ENCODE data around the gene CTDSPL.

GRCh38 chr3:37924453-37924852 lies 62.8 kb downstream of the CTDSPL start:
- TF ChIP-seq CTCF (IDR thresholded peaks at IDR 0.05; ENCODE audit: poor library complexity) (no peak), EZH2 (IDR thresholded peaks at IDR 0.05; ENCODE audit: borderline replicate concordance) (no peak), EZH2phosphoT487 (IDR thresholded peaks at IDR 0.05; ENCODE audit: low read depth, severe bottlenecking, unreplicated experiment) (no peak)
